SKM-1 (cell line): Measurements from ENCODE around the gene ZNF438.

Source experiments
- DNase-seq: peaks from one replicate; lab custom pipeline; 2025; ENCODE audit not compliant: unreplicated experiment; lab: John Stamatoyannopoulos, UW

The ZNF438 gene

GRCh38 chr10:30854656-30855055 lies 177.0 kb downstream of the ZNF438 start:
- DNase-seq = no peak

- no peak for DNase-seq
Observed at GRCh38 chr10:30853066-30853465, 178.6 kb downstream of the ZNF438 start.

- no peak for DNase-seq
Observed at GRCh38 chr10:30850776-30851175, 180.9 kb downstream of the ZNF438 start.

- DNase-seq = no peak
Observed at GRCh38 chr10:30849231-30850035, 182.2 kb downstream of the ZNF438 start.

- DNase-seq = no peak
Observed at GRCh38 chr10:30848396-30849032, 183.2 kb downstream of the ZNF438 start.

- no peak for DNase-seq
Observed at GRCh38 chr10:30847642-30848041, 184.0 kb downstream of the ZNF438 start.

GRCh38 chr10:30847199-30847598 lies 184.5 kb downstream of the ZNF438 start:
- DNase-seq = no peak

GRCh38 chr10:30846710-30847109 lies 185.0 kb downstream of the ZNF438 start:
- no peak for DNase-seq

GRCh38 chr10:30842894-30843293 lies 188.8 kb downstream of the ZNF438 start:
- no peak for DNase-seq

GRCh38 chr10:30842185-30842584 lies 189.5 kb downstream of the ZNF438 start:
- DNase-seq = no peak

GRCh38 chr10:30840395-30841050 lies 191.1 kb downstream of the ZNF438 start:
- no peak for DNase-seq

- DNase-seq = no peak
Observed at GRCh38 chr10:30839652-30840051, 192.0 kb downstream of the ZNF438 start.

GRCh38 chr10:30836406-30836805 lies 195.3 kb downstream of the ZNF438 start:
- no peak for DNase-seq

- DNase-seq = no peak
Observed at GRCh38 chr10:30835146-30835545, 196.5 kb downstream of the ZNF438 start.

- DNase-seq = no peak
Observed at GRCh38 chr10:30834651-30835050, 197.0 kb downstream of the ZNF438 start.

- no peak for DNase-seq
Observed at GRCh38 chr10:30834153-30834552, 197.5 kb downstream of the ZNF438 start.

- no peak for DNase-seq
Observed at GRCh38 chr10:30833628-30833970, 198.1 kb downstream of the ZNF438 start.

- no peak for DNase-seq
Observed at GRCh38 chr10:30832749-30833627, 198.7 kb downstream of the ZNF438 start.

GRCh38 chr10:30832001-30832748 lies 199.5 kb downstream of the ZNF438 start:
- no peak for DNase-seq

- DNase-seq = no peak
Observed at GRCh38 chr10:30831426-30831825, 200.2 kb downstream of the ZNF438 start.
